ENCODE data around the gene TPM4. TPM values are rescaled to one million over a fixed set of nuclear protein-coding genes. Genes with fewer than 3 reads are reported as not detected.
A peak's percentile ranks its signal among the peaks of the same experiment; 100 is the strongest.

Gene TPM4
- total and polyA plus RNA-seq, 2 of the 13 experiments (the other 11 are each of a cell fraction or from before 2014, with no cell fraction given), result 180 to 188 TPM

DNA sequence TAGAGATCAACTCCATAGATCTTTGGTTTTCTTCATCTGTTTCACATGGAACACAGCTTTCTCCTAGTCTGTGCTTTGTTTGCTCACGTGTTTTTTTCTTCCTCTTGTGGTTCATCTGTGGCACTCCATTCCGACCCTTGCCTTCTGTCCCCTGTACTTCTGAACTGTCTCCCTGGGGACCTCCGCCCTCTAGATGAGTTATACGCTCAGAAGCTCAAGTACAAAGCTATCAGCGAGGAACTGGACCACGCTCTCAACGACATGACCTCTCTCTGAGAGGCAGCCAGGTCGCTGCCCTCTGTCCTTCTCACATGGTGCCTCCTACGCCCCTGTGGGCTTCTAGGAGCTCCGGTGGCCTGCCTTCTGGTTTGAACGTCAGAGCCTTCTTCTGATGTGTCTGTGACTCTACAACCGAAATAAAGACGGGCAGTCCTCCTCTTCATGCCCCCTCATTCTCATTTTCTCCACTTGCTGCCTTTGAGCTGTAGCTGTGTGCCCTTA lies 18.8 kb downstream of the TPM4 start (continued):
- TF ChIP-seq ZNF660 (CRISPR knock-in tag; IDR thresholded peaks at IDR 0.05; ENCODE audit: borderline replicate concordance, low read depth) (no peak), PAF1 (CRISPR knock-in tag; IDR thresholded peaks at IDR 0.05) (no peak), FLYWCH1 (CRISPR knock-in tag; IDR thresholded peaks at IDR 0.05) (no peak), ZMYM2 (CRISPR knock-in tag; IDR thresholded peaks at IDR 0.05) (peak; percentile 80), THAP11 (CRISPR knock-in tag; IDR thresholded peaks at IDR 0.05) (no peak), ZNF235 (CRISPR knock-in tag; IDR thresholded peaks at IDR 0.05; ENCODE audit: borderline replicate concordance) (no peak), ZKSCAN5 (CRISPR knock-in tag; IDR thresholded peaks at IDR 0.05) (no peak), ZNF562 (CRISPR knock-in tag; IDR thresholded peaks at IDR 0.05; ENCODE audit: borderline replicate concordance) (no peak), ZNF780A (CRISPR knock-in tag; IDR thresholded peaks at IDR 0.05) (no peak), NR2F1 (CRISPR knock-in tag; IDR thresholded peaks at IDR 0.05) (peak in 1 of 2 experiments; percentile 15; a peak in 1 of 4 replicates), ZBTB7A (CRISPR knock-in tag; IDR thresholded peaks at IDR 0.05) (no peak), GTF2F1 (IDR thresholded peaks at IDR 0.05; ENCODE audit: low read length) (no peak), CENPX (CRISPR knock-in tag; IDR thresholded peaks at IDR 0.05) (no peak), DNMT1 (CRISPR knock-in tag; IDR thresholded peaks at IDR 0.05) (no peak), ZNF367 (CRISPR knock-in tag; IDR thresholded peaks at IDR 0.05; ENCODE audit: borderline replicate concordance) (no peak), HNF4G (IDR thresholded peaks at IDR 0.05; ENCODE audit: borderline replicate concordance, low read depth, low read length) (peak; percentile 68; the same call in 1 of the 2 replicates), HNF4G (CRISPR knock-in tag; IDR thresholded peaks at IDR 0.05; ENCODE audit: borderline replicate concordance, low read depth) (no peak), DPF2 (CRISPR knock-in tag; IDR thresholded peaks at IDR 0.05; ENCODE audit: borderline replicate concordance, low read depth) (no peak), ZFP36L1 (CRISPR knock-in tag; IDR thresholded peaks at IDR 0.05) (no peak)
- TF ChIP-seq, protein P1, sequence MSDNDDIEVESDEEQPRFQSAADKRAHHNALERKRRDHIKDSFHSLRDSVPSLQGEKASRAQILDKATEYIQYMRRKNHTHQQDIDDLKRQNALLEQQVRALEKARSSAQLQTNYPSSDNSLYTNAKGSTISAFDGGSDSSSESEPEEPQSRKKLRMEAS (IDR thresholded peaks at IDR 0.05), result no peak
- TF ChIP-seq, protein P2, sequence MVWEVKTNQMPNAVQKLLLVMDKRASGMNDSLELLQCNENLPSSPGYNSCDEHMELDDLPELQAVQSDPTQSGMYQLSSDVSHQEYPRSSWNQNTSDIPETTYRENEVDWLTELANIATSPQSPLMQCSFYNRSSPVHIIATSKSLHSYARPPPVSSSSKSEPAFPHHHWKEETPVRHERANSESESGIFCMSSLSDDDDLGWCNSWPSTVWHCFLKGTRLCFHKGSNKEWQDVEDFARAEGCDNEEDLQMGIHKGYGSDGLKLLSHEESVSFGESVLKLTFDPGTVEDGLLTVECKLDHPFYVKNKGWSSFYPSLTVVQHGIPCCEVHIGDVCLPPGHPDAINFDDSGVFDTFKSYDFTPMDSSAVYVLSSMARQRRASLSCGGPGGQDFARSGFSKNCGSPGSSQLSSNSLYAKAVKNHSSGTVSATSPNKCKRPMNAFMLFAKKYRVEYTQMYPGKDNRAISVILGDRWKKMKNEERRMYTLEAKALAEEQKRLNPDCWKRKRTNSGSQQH (CRISPR knock-in tag; IDR thresholded peaks at IDR 0.05; ENCODE audit: low read depth), result no peak
- TF ChIP-seq, protein P3, sequence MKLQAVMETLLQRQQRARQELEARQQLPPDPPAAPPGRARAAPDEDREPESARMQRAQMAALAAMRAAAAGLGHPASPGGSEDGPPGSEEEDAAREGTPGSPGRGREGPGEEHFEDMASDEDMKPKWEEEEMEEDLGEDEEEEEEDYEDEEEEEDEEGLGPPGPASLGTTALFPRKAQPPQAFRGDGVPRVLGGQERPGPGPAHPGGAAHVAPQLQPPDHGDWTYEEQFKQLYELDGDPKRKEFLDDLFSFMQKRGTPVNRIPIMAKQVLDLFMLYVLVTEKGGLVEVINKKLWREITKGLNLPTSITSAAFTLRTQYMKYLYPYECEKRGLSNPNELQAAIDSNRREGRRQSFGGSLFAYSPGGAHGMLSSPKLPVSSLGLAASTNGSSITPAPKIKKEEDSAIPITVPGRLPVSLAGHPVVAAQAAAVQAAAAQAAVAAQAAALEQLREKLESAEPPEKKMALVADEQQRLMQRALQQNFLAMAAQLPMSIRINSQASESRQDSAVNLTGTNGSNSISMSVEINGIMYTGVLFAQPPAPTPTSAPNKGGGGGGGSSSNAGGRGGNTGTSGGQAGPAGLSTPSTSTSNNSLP (IDR thresholded peaks at IDR 0.05; ENCODE audit: low read depth, low read length), result no peak
- TF ChIP-seq, protein P4, sequence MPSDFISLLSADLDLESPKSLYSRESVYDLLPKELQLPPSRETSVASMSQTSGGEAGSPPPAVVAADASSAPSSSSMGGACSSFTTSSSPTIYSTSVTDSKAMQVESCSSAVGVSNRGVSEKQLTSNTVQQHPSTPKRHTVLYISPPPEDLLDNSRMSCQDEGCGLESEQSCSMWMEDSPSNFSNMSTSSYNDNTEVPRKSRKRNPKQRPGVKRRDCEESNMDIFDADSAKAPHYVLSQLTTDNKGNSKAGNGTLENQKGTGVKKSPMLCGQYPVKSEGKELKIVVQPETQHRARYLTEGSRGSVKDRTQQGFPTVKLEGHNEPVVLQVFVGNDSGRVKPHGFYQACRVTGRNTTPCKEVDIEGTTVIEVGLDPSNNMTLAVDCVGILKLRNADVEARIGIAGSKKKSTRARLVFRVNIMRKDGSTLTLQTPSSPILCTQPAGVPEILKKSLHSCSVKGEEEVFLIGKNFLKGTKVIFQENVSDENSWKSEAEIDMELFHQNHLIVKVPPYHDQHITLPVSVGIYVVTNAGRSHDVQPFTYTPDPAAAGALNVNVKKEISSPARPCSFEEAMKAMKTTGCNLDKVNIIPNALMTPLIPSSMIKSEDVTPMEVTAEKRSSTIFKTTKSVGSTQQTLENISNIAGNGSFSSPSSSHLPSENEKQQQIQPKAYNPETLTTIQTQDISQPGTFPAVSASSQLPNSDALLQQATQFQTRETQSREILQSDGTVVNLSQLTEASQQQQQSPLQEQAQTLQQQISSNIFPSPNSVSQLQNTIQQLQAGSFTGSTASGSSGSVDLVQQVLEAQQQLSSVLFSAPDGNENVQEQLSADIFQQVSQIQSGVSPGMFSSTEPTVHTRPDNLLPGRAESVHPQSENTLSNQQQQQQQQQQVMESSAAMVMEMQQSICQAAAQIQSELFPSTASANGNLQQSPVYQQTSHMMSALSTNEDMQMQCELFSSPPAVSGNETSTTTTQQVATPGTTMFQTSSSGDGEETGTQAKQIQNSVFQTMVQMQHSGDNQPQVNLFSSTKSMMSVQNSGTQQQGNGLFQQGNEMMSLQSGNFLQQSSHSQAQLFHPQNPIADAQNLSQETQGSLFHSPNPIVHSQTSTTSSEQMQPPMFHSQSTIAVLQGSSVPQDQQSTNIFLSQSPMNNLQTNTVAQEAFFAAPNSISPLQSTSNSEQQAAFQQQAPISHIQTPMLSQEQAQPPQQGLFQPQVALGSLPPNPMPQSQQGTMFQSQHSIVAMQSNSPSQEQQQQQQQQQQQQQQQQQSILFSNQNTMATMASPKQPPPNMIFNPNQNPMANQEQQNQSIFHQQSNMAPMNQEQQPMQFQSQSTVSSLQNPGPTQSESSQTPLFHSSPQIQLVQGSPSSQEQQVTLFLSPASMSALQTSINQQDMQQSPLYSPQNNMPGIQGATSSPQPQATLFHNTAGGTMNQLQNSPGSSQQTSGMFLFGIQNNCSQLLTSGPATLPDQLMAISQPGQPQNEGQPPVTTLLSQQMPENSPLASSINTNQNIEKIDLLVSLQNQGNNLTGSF (CRISPR knock-in tag; IDR thresholded peaks at IDR 0.05), result no peak

Measured in HepG2 (cell line).